ENCODE results near the gene ENG.

ENG gene

GRCh38 chr9:127868278-127868902, 13.9 kb upstream of the ENG start:
- H3K27me3 ChIP-seq (replicated peaks; ENCODE audit: control insufficient read depth, insufficient read depth, low read length), result no peaks in the 10 kb centered on the region
- H3K36me3 ChIP-seq (ENCODE audit: control insufficient read depth, insufficient read depth, low read length), result no peaks in the 10 kb centered on the region
- no peak for DNase-seq (ENCODE audit: extremely low read depth, insufficient read length)
- no peak overlapping the region for H3K4me3 ChIP-seq (replicated peaks; ENCODE audit: low read depth, low read length)
- no peak for TF ChIP-seq CTCF (IDR thresholded peaks at IDR 0.05; ENCODE audit: insufficient read depth, low read length, poor library complexity, severe bottlenecking)

- DNase-seq (ENCODE audit: extremely low read depth, insufficient read length), result no peak
- Histone ChIP-seq H3K4me3 (replicated peaks; ENCODE audit: low read depth, low read length) (no peak overlapping the region), H3K36me3 (ENCODE audit: control insufficient read depth, insufficient read depth, low read length) (no peaks in the 10 kb centered on the region), H3K27me3 (replicated peaks; ENCODE audit: control insufficient read depth, insufficient read depth, low read length) (no peaks in the 10 kb centered on the region)
- TF ChIP-seq CTCF (IDR thresholded peaks at IDR 0.05; ENCODE audit: insufficient read depth, low read length, poor library complexity, severe bottlenecking), result no peak
These were observed 13.2 kb upstream of the ENG start for GRCh38 chr9:127867356-127868277.

GRCh38 chr9:127866535-127866934, 12.1 kb upstream of the ENG start:
- TF ChIP-seq CTCF (IDR thresholded peaks at IDR 0.05; ENCODE audit: insufficient read depth, low read length, poor library complexity, severe bottlenecking), result no peak
- peak; percentile 47 for DNase-seq (ENCODE audit: extremely low read depth, insufficient read length)
- no peak overlapping the region for H3K4me3 ChIP-seq (replicated peaks; ENCODE audit: low read depth, low read length)
- H3K36me3 ChIP-seq (ENCODE audit: control insufficient read depth, insufficient read depth, low read length), result no peaks in the 10 kb centered on the region
- H3K27me3 ChIP-seq (replicated peaks; ENCODE audit: control insufficient read depth, insufficient read depth, low read length), result no peaks in the 10 kb centered on the region

GRCh38 chr9:127865645-127866464, 11.4 kb upstream of the ENG start:
- no peak for DNase-seq (ENCODE audit: extremely low read depth, insufficient read length)
- TF ChIP-seq CTCF (IDR thresholded peaks at IDR 0.05; ENCODE audit: insufficient read depth, low read length, poor library complexity, severe bottlenecking), result no peak
- no peaks in the 10 kb centered on the region for H3K36me3 ChIP-seq (ENCODE audit: control insufficient read depth, insufficient read depth, low read length)
- H3K4me3 ChIP-seq (replicated peaks; ENCODE audit: low read depth, low read length), result no peak overlapping the region
- H3K27me3 ChIP-seq (replicated peaks; ENCODE audit: control insufficient read depth, insufficient read depth, low read length), result no peaks in the 10 kb centered on the region

GRCh38 chr9:127863191-127863621, 8.7 kb upstream of the ENG start:
- Histone ChIP-seq H3K4me3 (replicated peaks; ENCODE audit: low read depth, low read length) (no peak overlapping the region), H3K36me3 (ENCODE audit: control insufficient read depth, insufficient read depth, low read length) (no peaks in the 10 kb centered on the region), H3K27me3 (replicated peaks; ENCODE audit: control insufficient read depth, insufficient read depth, low read length) (no peaks in the 10 kb centered on the region)
- DNase-seq (ENCODE audit: extremely low read depth, insufficient read length), result no peak
- no peak for TF ChIP-seq CTCF (IDR thresholded peaks at IDR 0.05; ENCODE audit: insufficient read depth, low read length, poor library complexity, severe bottlenecking)

Data from GM06990 (cell line).